Measurements from ENCODE around the gene NRL.

Gene NRL

GRCh38 chr14:24080888-24081738, 33.6 kb downstream of the NRL start:
- DNase-seq (ENCODE audit: low read depth) = peak; percentile 37

GRCh38 chr14:24080142-24080530, 34.6 kb downstream of the NRL start:
- no peak for DNase-seq (ENCODE audit: low read depth)

GRCh38 chr14:24079491-24080141, 35.1 kb downstream of the NRL start:
- no peak for DNase-seq (ENCODE audit: low read depth)

- no peak for DNase-seq (ENCODE audit: low read depth)
These were observed 36.6 kb downstream of the NRL start for GRCh38 chr14:24078146-24078545.

- no peak for DNase-seq (ENCODE audit: low read depth)
These were observed 37.7 kb downstream of the NRL start for GRCh38 chr14:24077086-24077485.

- DNase-seq (ENCODE audit: low read depth) = no peak
These were observed 38.5 kb downstream of the NRL start for GRCh38 chr14:24076302-24076601.

- DNase-seq (ENCODE audit: low read depth) = no peak
These were observed 39.1 kb downstream of the NRL start for GRCh38 chr14:24075485-24076301.

GRCh38 chr14:24074625-24075484, 39.9 kb downstream of the NRL start:
- DNase-seq (ENCODE audit: low read depth) = no peak

GRCh38 chr14:24072881-24073877, 41.6 kb downstream of the NRL start:
- no peak for DNase-seq (ENCODE audit: low read depth)

GRCh38 chr14:24072436-24072835, 42.3 kb downstream of the NRL start:
- DNase-seq (ENCODE audit: low read depth) = no peak

GRCh38 chr14:24071836-24072430, 42.8 kb downstream of the NRL start:
- DNase-seq (ENCODE audit: low read depth) = no peak

- DNase-seq (ENCODE audit: low read depth) = no peak
These were observed 43.5 kb downstream of the NRL start, which contains the start of gene CPNE6 for GRCh38 chr14:24071144-24071697. CPNE6 (plus strand) TSS chr14:24071562; CDS start chr14:24072937, 1,375 bp downstream.

GRCh38 chr14:24070285-24071143, 44.2 kb downstream of the NRL start:
- DNase-seq (ENCODE audit: low read depth) = no peak

- DNase-seq (ENCODE audit: low read depth) = no peak
These were observed 45.4 kb downstream of the NRL start for GRCh38 chr14:24069411-24069735.

- no peak for DNase-seq (ENCODE audit: low read depth)
These were observed 45.9 kb downstream of the NRL start for GRCh38 chr14:24068711-24069410.

- DNase-seq (ENCODE audit: low read depth) = no peak
These were observed 47.3 kb downstream of the NRL start for GRCh38 chr14:24067133-24068082.

- no peak for DNase-seq (ENCODE audit: low read depth)
These were observed 48.1 kb downstream of the NRL start for GRCh38 chr14:24066496-24067132.
